GM13977 (cell line): ENCODE data around the gene EFHD2.

Source experiments
- DNase-seq: peaks from one replicate; pipeline ENCODE4 v3.0.0; 2012; ENCODE audit warnings: low spot score
- CTCF ChIP-seq: IDR thresholded peaks from 2 replicates; pipeline ENCODE4 v1.5.1; 2012; ENCODE audit warnings: mild to moderate bottlenecking, control low read depth; ENCODE audit not compliant: insufficient read depth; ENCODE audit errors: extremely low read depth, missing control alignments
- in situ Hi-C: fragments of 300-500 bp; cut with MboI; formaldehyde crosslinking; loops from one replicate; pipeline ENCODE4 v1.12.0; 2022; ENCODE audit warnings: low sequenced_read_pairs, low pct_unique_long_range_greater_than_20kb, mixed read lengths, inconsistent platforms; ENCODE audit not compliant: unreplicated experiment

The EFHD2 gene

GRCh38 chr1:15409388-15410222 is at the start of gene EFHD2:
TSS of gene EFHD2 (plus strand) at chr1:15409888. CDS start at chr1:15409972, 84 bp downstream.
- TF ChIP-seq CTCF, result no peak
- peak; percentile 96 for DNase-seq
- in situ Hi-C loops, result loop anchor here (25.0 kb wide), 1 partner anchor 272 kb away; no protein-coding TSS in a partner anchor

GRCh38 chr1:15360700-15361099 is 49.0 kb upstream of the EFHD2 start:
- DNase-seq, result no peak
- no peak for TF ChIP-seq CTCF
- in situ Hi-C loops, result no loop called here

- in situ Hi-C loops, result no loop called here
- no peak for TF ChIP-seq CTCF
- DNase-seq, result no peak
Measured at GRCh38 chr1:15362096-15362736, 47.5 kb upstream of the EFHD2 start.

- in situ Hi-C loops, result no loop called here
- DNase-seq, result no peak
- TF ChIP-seq CTCF, result no peak
Measured at GRCh38 chr1:15362737-15363128, 47.0 kb upstream of the EFHD2 start.

- in situ Hi-C loops, result no loop called here
- DNase-seq, result no peak
- TF ChIP-seq CTCF, result no peak
Measured at GRCh38 chr1:15364740-15365139, 44.9 kb upstream of the EFHD2 start.

GRCh38 chr1:15368888-15369287 is 40.8 kb upstream of the EFHD2 start:
- TF ChIP-seq CTCF, result no peak
- in situ Hi-C loops, result no loop called here
- DNase-seq, result no peak
